Renal cortical epithelial cell (primary cell): ENCODE measurements around the gene GNA14. TPM values are rescaled to one million over a fixed set of nuclear protein-coding genes. Genes with fewer than 3 reads are reported as not detected.
"Not testable (repeated sequence)": the region's sequence is repeated elsewhere in the genome, so short reads cannot be mapped to it uniquely, and the experiment has no call there.

ENCODE experiments used
- DNase-seq: peaks from one replicate; pipeline ENCODE4 v3.0.0-alpha.2; 2011; ENCODE audit warnings: low read depth
- total RNA-seq: library from RNA; depleted of rRNA; stranded (reverse); fragments of >200 nt; gene quantifications from 2 replicates; pipeline ENCODE4 v1.2.3, GENCODE V29; 2014

GNA14 gene
- total RNA-seq, 1 donor from 2014 or later: 0.10 TPM

DNA sequence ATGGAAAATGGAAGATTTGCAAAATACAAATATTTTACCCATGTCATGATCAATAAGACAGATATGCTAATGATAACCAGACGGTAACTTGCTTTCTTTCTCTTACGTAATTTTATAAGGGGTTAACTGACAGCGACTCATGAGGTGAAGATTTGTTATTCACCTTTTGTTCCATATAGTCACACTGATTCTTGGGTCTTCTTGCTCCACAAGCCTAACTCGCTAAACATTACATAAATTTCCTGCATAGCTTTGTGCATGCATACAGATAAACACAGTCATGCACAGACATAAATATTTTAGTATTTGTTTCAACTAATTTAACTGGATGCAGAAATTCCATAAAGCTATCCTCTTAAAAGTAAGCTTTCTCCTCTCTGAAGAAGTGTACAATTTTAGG, 244.9 kb downstream of the GNA14 start:
- no peak for DNase-seq

DNA sequence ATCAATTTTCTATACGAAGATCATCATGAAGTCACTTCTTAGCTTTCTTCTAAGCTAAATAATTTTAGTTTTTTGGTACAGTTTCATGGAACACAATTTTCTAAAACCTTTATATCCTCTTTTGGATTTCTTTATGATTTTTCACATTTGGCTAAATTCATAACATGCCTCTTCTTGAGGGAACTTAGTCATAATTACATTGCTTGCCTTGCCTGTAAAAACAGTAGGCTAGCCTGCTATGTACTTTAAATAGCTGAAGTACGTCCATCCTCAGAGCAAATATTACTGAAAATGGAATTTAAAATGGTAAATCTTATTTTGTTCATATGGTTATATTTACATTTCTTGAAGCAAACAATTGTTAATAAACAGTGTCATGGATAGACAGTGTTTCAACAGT, 245.8 kb downstream of the GNA14 start:
- no peak for DNase-seq

DNA sequence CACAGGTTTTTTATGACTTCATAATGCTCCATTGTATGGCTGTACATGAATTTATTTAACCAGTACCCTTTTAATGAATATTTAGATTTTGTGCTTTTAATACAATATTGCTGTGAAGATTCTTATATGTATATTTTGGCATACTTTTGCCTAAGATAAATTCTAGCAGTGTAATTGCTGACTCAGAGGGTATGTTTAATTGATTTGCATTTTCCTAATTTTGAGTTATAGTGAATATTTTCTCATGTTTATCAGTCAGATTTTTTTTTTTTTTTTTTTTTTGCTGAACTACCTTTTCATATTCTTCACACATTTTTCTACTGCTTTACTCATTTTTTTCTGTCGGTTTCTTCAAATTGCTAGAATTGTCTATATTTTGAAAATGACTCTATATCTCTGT, 248.2 kb downstream of the GNA14 start:
- DNase-seq: no peak

GRCh38 chr9:77398581-77398980, 249.5 kb downstream of the GNA14 start:
- not testable (repeated sequence) for DNase-seq

- no peak for DNase-seq
Observed at GRCh38 chr9:77392328-77392727, 255.8 kb downstream of the GNA14 start.

GRCh38 chr9:77391834-77392233, 256.3 kb downstream of the GNA14 start:
- no peak for DNase-seq

DNA sequence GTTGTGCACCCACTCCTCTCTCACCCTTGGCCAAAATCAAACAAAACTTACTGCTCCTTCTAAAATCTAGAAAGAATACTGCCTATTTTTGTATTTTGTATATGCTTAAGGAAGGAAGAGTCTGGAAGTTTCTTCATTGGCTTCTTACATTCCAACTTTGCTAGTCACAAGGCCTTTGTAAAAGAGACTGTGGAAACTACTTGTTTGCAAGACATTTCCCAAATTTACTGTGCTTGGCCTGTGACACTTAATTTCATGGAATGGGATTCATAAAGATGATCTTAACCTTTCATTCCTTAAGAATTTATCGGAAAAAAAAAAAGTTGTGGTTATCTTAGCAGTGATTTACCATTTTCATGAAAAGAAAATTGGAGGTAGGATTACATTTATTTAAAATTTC, 261.9 kb downstream of the GNA14 start:
- DNase-seq: peak; percentile 9

GRCh38 chr9:77384406-77384805, 263.7 kb downstream of the GNA14 start:
- DNase-seq: peak; percentile 13

GRCh38 chr9:77375956-77376532, 272.1 kb downstream of the GNA14 start:
- DNase-seq: peak; percentile 47

DNA sequence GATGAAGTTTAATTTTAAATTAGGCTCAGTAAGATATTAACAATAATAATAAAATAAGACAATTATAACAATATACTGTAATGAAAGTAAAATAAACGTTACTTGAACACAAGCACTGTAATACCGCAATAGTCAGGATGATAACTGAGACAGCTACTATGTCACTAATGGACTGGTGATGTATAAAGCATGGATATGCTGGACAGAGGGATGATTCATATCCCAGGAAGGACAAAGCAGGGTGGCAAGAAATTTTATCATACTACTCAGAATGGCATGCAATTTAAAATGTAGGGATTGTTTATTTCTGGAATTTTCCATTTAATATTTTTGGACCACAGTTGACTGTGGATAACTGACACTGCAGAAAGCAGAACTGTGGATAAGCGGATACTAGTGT, 273.9 kb downstream of the GNA14 start:
- DNase-seq: no peak
